Calu3 (cell line): ENCODE data around the gene DDX56. TPM values are rescaled to one million over a fixed set of nuclear protein-coding genes. Genes with fewer than 3 reads are reported as not detected.

Experiments used
- Bru-seq: library from RNA; stranded (reverse); fragments of 400-500 nt; gene quantifications from one replicate; lab custom pipeline; 2021; lab: Mats Ljungman, UMichigan
- BruChase-seq, 2 experiments: library from RNA; stranded (reverse); fragments of 400-500 nt; gene quantifications; one replicate each; lab custom pipeline; 2021; lab: Mats Ljungman, UMichigan
- BruUV-seq: library from RNA; stranded (reverse); fragments of 400-500 nt; replicated peaks from 2 replicates; lab custom pipeline; 2021; lab: Mats Ljungman, UMichigan
- CTCF ChIA-PET: fragments of 300-600 bp; sonication (Branson Sonifier 250); formaldehyde crosslinking; loops from one replicate; lab custom pipeline; 2022; ENCODE audit warnings: antibody characterized with exemption; lab: Charles Lee
- DNase-seq: peaks from one replicate; pipeline ENCODE4 v3.0.0; 2022
- H3K27ac Mint-ChIP-seq: one replicate; pipeline ENCODE4 v1.8.0; 2022; ENCODE audit warnings: mixed read lengths; ENCODE audit not compliant: unreplicated experiment
- H3K27me3 Mint-ChIP-seq: one replicate; pipeline ENCODE4 v1.8.0; 2022; ENCODE audit warnings: mixed read lengths; ENCODE audit not compliant: unreplicated experiment
- H3K36me3 Mint-ChIP-seq: one replicate; pipeline ENCODE4 v1.8.0; 2022; ENCODE audit warnings: mild to moderate bottlenecking, moderate library complexity, mixed read lengths; ENCODE audit not compliant: insufficient read depth, unreplicated experiment
- H3K4me1 Mint-ChIP-seq: one replicate; pipeline ENCODE4 v1.8.0; 2022; ENCODE audit warnings: mild to moderate bottlenecking, low read depth, mixed read lengths; ENCODE audit not compliant: unreplicated experiment
- H3K4me3 Mint-ChIP-seq: one replicate; pipeline ENCODE4 v1.8.0; 2022; ENCODE audit warnings: mild to moderate bottlenecking, low read depth, moderate library complexity, mixed read lengths; ENCODE audit not compliant: unreplicated experiment
- H3K9me3 Mint-ChIP-seq: one replicate; pipeline ENCODE4 v1.8.0; 2022; ENCODE audit warnings: low read depth, mixed read lengths; ENCODE audit not compliant: unreplicated experiment
- intact Hi-C: fragments of 100-400 bp; cut with micrococcal nuclease; formaldehyde crosslinking; loops from one replicate; pipeline ENCODE4 v1.10.0; 2022; ENCODE audit not compliant: unreplicated experiment
- long read RNA-seq: library from polyadenylated mRNA; stranded (forward); transcript quantifications from one replicate; pipeline ENCODE4 v2.0.0, GENCODE V29; 2022
- total RNA-seq: library from RNA; stranded (reverse); gene quantifications from 2 replicates; pipeline ENCODE4 v1.2.3, GENCODE V29; 2022
- TF ChIP-seq, protein P1 (sequence below): fragments of 200-600 bp; IDR thresholded peaks from one replicate; pipeline ENCODE4 v1.8.0; 2022; ENCODE audit warnings: antibody characterized with exemption; ENCODE audit not compliant: unreplicated experiment

Gene DDX56, protein sequence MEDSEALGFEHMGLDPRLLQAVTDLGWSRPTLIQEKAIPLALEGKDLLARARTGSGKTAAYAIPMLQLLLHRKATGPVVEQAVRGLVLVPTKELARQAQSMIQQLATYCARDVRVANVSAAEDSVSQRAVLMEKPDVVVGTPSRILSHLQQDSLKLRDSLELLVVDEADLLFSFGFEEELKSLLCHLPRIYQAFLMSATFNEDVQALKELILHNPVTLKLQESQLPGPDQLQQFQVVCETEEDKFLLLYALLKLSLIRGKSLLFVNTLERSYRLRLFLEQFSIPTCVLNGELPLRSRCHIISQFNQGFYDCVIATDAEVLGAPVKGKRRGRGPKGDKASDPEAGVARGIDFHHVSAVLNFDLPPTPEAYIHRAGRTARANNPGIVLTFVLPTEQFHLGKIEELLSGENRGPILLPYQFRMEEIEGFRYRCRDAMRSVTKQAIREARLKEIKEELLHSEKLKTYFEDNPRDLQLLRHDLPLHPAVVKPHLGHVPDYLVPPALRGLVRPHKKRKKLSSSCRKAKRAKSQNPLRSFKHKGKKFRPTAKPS
- total RNA-seq (157 and 168 TPM in 2 replicates), Bru-seq, nascent RNA (percentile 89 among the genes with signal in this experiment), BruChase-seq, experiment 1, labeled RNA remaining after a 6-hour chase (percentile 96 among the genes with signal in this experiment), BruChase-seq, experiment 2, labeled RNA remaining after a 2-hour chase (percentile 96 among the genes with signal in this experiment)
- long read RNA-seq, transcript DDX56-201 (14 exons, 2,336 nt), result major isoform, 260 of 307 reads
- long read RNA-seq, transcript DDX56-206 (14 exons, 1,853 nt), result minor isoform, 6 of 307 reads
- long read RNA-seq, partial matches to known transcripts, result 10 of 307 reads
- long read RNA-seq, other reads (novel, unspliced or antisense), result 27 of 307 reads

DNA sequence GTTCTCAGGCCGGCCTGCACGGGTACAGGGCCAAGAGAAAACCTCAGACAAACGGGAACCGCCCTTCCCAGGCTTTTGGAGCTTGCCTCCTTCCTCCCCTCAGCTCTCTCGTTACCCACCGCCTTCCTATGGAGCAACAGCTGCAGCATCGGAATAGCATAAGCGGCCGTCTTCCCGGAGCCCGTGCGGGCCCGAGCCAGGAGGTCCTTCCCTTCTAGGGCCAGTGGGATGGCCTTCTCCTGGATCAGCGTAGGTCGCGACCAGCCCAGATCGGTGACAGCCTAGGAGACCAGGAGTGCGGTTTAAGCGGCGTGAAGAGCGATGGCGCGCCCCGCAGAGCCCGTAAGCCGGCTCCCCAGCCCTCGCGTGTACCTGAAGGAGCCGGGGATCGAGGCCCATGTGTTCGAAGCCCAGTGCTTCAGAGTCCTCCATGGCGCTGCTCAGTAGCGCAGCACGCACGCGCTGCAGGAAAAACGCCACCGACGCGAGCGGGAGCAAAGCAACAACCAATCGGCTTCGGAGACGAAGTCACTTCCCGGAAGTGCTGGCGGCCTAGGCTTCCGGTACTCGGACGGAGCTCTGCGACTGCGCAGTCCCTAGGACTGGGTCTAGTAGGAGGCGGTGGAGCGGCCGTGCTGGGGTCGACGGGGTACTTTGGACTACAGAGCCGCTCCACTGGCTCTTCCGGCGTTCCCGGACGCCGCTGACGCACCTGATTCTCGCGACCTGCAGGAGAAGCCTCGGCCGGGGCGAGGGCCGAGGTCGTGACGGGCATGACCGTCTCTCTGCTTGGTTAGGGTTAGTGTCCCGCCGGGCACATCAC, at the start of gene DDX56:
Gene DDX56, minus strand, starts transcription at position 445 of the 823 bp plus-strand sequence. Its CDS starts 13 bp downstream, at position 432.
- no peaks in the 10 kb centered on the region for H3K9me3 Mint-ChIP-seq
- TF ChIP-seq, protein P1, sequence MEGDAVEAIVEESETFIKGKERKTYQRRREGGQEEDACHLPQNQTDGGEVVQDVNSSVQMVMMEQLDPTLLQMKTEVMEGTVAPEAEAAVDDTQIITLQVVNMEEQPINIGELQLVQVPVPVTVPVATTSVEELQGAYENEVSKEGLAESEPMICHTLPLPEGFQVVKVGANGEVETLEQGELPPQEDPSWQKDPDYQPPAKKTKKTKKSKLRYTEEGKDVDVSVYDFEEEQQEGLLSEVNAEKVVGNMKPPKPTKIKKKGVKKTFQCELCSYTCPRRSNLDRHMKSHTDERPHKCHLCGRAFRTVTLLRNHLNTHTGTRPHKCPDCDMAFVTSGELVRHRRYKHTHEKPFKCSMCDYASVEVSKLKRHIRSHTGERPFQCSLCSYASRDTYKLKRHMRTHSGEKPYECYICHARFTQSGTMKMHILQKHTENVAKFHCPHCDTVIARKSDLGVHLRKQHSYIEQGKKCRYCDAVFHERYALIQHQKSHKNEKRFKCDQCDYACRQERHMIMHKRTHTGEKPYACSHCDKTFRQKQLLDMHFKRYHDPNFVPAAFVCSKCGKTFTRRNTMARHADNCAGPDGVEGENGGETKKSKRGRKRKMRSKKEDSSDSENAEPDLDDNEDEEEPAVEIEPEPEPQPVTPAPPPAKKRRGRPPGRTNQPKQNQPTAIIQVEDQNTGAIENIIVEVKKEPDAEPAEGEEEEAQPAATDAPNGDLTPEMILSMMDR, result no peak
- H3K27me3 Mint-ChIP-seq, result no peaks in the 10 kb centered on the region
- peaks cover 96% of the 10 kb centered on the region for H3K36me3 Mint-ChIP-seq
- peak within 1 kb of the TSS; percentile 86 for H3K27ac Mint-ChIP-seq
- CTCF ChIA-PET, result interaction anchor here (0.6 to 1.5 kb wide), 6 partner anchors 8 to 563 kb away, joined by 3 to 8 read pairs (median 4); partner anchors contain the start of gene NPC1L1
- peaks cover 26% of the 10 kb centered on the region for H3K4me1 Mint-ChIP-seq
- BruUV-seq, result no TSS peak
- peak within 1 kb of the TSS; percentile 93 for H3K4me3 Mint-ChIP-seq
- intact Hi-C loops, result loop anchor here (5.0 kb wide), 1 partner anchor 919 kb away; no protein-coding TSS in a partner anchor
- peak; percentile 97 for DNase-seq

DNA sequence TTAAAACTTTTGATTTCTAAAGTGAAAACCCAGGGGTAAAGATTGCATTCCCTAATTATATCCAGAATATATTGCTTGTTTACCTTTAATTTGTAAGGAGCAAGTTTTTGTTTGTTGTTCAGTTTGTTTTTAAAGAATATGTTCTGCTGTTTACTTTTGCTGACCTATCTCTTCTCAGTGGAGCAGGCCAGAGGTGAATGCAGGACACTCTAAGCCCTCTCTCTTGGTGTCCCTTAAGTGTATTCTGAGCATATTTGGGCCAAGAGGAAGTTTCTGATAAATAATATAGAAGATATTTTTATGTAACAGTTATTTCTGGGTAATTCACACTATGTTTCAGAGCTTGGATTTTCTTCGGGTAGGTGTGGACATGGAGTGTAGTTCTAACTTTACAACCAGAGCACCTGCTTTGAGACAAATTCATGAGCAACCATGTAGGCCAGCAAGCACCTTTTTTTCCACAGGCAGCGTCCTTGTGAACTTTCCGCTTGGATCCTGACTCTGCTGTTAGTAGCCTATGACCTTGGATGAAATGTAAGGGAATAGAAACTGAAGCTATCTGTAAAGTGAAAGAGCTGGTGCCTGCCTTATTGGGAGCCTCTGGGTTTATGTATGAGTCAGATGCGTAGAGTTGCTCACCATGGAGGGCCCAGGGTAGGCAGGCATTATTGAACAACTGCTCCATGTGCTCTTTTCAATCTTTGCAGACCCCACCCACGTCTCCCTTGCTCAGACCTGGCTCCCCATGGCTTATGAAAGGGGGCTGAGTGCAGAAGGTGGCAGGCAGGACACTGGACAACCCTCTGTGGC, 48.8 kb upstream of the DDX56 start:
- intact Hi-C loops, result no loop called here
- BruUV-seq, result no TSS peak
- no peak for DNase-seq
- Mint-ChIP-seq H3K9me3 (no peaks in the 10 kb centered on the region), H3K27ac (no peak overlapping the region), H3K36me3 (peaks cover 36% of the 10 kb centered on the region), H3K4me3 (no peak overlapping the region), H3K4me1 (peaks cover 57% of the 10 kb centered on the region), H3K27me3 (no peaks in the 10 kb centered on the region)
- TF ChIP-seq, protein P1, result no peak
- CTCF ChIA-PET, result interaction anchor here (0.6 kb wide), 1 partner anchor 11 kb away, joined by 3 read pairs; no protein-coding TSS in a partner anchor

DNA sequence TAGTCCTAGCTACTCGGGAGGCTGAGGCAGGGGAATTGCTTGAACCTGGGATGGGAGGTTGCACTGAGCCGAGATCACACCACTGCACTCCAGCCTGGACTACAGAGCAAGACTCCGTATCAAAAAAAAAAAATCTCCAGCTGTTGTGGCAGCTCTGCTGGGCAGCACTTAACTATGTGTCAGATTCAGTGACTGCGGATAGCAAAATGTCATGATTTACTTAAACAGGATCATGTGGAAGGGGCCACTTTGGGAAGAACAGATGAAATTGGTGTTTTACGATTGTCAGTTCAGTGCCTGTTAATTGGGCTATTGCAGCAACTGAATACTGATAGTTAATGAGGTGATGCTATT, 48.0 kb upstream of the DDX56 start:
- DNase-seq, result no peak
- peaks cover 32% of the 10 kb centered on the region for H3K36me3 Mint-ChIP-seq
- CTCF ChIA-PET, result interaction anchor here (0.6 kb wide), 1 partner anchor 304 kb away, joined by 6 read pairs; no protein-coding TSS in a partner anchor
- intact Hi-C loops, result no loop called here
- peaks cover 64% of the 10 kb centered on the region for H3K4me1 Mint-ChIP-seq
- peak overlapping the region; percentile 7 for H3K27ac Mint-ChIP-seq
- no peaks in the 10 kb centered on the region for H3K9me3 Mint-ChIP-seq
- TF ChIP-seq, protein P1, result no peak
- no peaks in the 10 kb centered on the region for H3K27me3 Mint-ChIP-seq
- BruUV-seq, result no TSS peak
- H3K4me3 Mint-ChIP-seq, result no peak overlapping the region
